Kidney (tissue), 14 donors: Measurements from ENCODE around the gene TOPAZ1. TPM values are rescaled to one million over a fixed set of nuclear protein-coding genes. Genes with fewer than 3 reads are reported as not detected.

Source experiments
- DNase-seq, 5 donors: peaks; one replicate each; pipeline ENCODE4 v3.0.0-alpha.2; 2013 to 2020
- FAIRE-seq: peaks from 2 replicates; lab custom pipeline; 2012; peaks lifted over from hg19 to GRCh38; lab: Jason Lieb, UNC
- H3K27ac ChIP-seq, 2 donors: one replicate each; pipeline ENCODE4 v1.7.0; 2013; ENCODE audit warnings: low read depth in 2 of 2, low read length in 2 of 2, inconsistent platforms in 1 of 2
- H3K27me3 ChIP-seq: one replicate; pipeline ENCODE4 v1.7.1; 2013; ENCODE audit warnings: low read length, inconsistent platforms; ENCODE audit not compliant: control insufficient read depth, insufficient read depth
- H3K36me3 ChIP-seq, 3 donors: one replicate each; pipeline versions ENCODE4 v1.7.0 to v1.7.1; 2013; ENCODE audit warnings: low read length in 3 of 3, control low read depth in 1 of 3, inconsistent platforms in 1 of 3; ENCODE audit not compliant: insufficient read depth in 3 of 3, control insufficient read depth in 2 of 3
- H3K4me1 ChIP-seq, 3 donors: one replicate each; pipeline versions ENCODE4 v1.7.0 to v1.7.1; 2013; ENCODE audit warnings: low read length in 3 of 3, inconsistent platforms in 1 of 3, low read depth in 1 of 3; ENCODE audit not compliant: control insufficient read depth in 2 of 3, insufficient read depth in 2 of 3
- H3K4me3 ChIP-seq, 3 donors: one replicate each; pipeline versions ENCODE4 v1.7.0 to v1.8.1; 2013; ENCODE audit warnings: low read length in 3 of 3, control low read depth in 1 of 3, inconsistent platforms in 1 of 3
- H3K9ac ChIP-seq, 3 donors: one replicate each; pipeline versions ENCODE4 v1.7.0 to v1.7.1; 2013; ENCODE audit warnings: low read length in 3 of 3, control low read depth in 1 of 3, inconsistent platforms in 1 of 3
- H3K9me3 ChIP-seq, 3 donors: one replicate each; pipeline versions ENCODE4 v1.7.0 to v1.7.1; 2013; ENCODE audit warnings: low read length in 3 of 3, control low read depth in 1 of 3, inconsistent platforms in 1 of 3; ENCODE audit not compliant: control insufficient read depth in 2 of 3, insufficient read depth in 1 of 3
- CTCF ChIP-seq: IDR thresholded peaks from 3 replicates; pipeline ENCODE4 v1.5.1; 2012; ENCODE audit warnings: mild to moderate bottlenecking, moderate library complexity, borderline replicate concordance; ENCODE audit not compliant: insufficient read depth; ENCODE audit errors: extremely low read depth
- intact Hi-C: fragments of 100-400 bp; cut with DNase I; formaldehyde crosslinking; loops from one replicate; pipeline ENCODE4 v1.11.1; 2022
- polyA plus RNA-seq: library from polyadenylated mRNA; stranded (reverse); fragments of 350-450 nt; fragmentation: Illumina TruSeq; extraction: RNeasy Lipid Tissue Mini Kit (QIAGEN cat#74804); gene quantifications from one replicate; pipeline ENCODE4 v1.2.3, GENCODE V29; 2014; ENCODE audit warnings: low read depth, low replicate concordance; ENCODE audit not compliant: insufficient read depth
- total RNA-seq: library from RNA; stranded (reverse); fragmentation: NEBNext Ultra II Directional; extraction: Animal tissue kit (Norgen Biotek cat#: 25700); gene quantifications from one replicate; pipeline ENCODE4 v1.2.1, GENCODE V29; 2021
- donor health status: control.
- donor health status: control.
- donor health status: control.
- donor health status: control.
- donor health status: control.
- donor health status: DM: yes; HTN: yes; CAD: no.
- donor health status: Normal renal cell carcinoma (clear cell type).

TOPAZ1 gene
- total and polyA plus RNA-seq, 2 donors from 2014 or later: not detected

- FAIRE-seq (no peak), DNase-seq (peak in 3 of 5 donors; percentile 50 to 63 (median 54))
- H3K4me1 ChIP-seq: peaks cover 8 to 10% (median 9%) of the 10 kb centered on the region in 3 donors
- no peak overlapping the region for H3K9ac ChIP-seq
- no peaks in the 10 kb centered on the region for H3K36me3 ChIP-seq
- H3K27me3 ChIP-seq: no peaks in the 10 kb centered on the region
- no peak for TF ChIP-seq CTCF
- H3K4me3 ChIP-seq: no peak overlapping the region
- intact Hi-C loops: no loop called here
- H3K9me3 ChIP-seq: no peaks in the 10 kb centered on the region
- H3K27ac ChIP-seq: peak overlapping the region; percentile 3 to 73
These were observed 117.6 kb downstream of the TOPAZ1 start for GRCh38 chr3:44359146-44359751.

GRCh38 chr3:44363591-44363990 lies 121.9 kb downstream of the TOPAZ1 start:
- no peak for TF ChIP-seq CTCF
- Histone ChIP-seq H3K27ac (peak overlapping the region in 1 of 2 donors; percentile 54), H3K4me3 (no peak overlapping the region), H3K9me3 (no peaks in the 10 kb centered on the region), H3K9ac (no peak overlapping the region), H3K36me3 (peaks cover 0 to 4% (median 0%) of the 10 kb centered on the region in 3 donors), H3K4me1 (peaks cover 7 to 10% (median 8%) of the 10 kb centered on the region in 3 donors), H3K27me3 (no peaks in the 10 kb centered on the region)
- intact Hi-C loops: no loop called here
- FAIRE-seq (peak; percentile 94), DNase-seq (peak in 3 of 5 donors; percentile 27 to 62 (median 60))

- Histone ChIP-seq H3K4me1 (peaks cover 0 to 3% (median 0%) of the 10 kb centered on the region in 3 donors), H3K9ac (no peak overlapping the region), H3K27me3 (no peaks in the 10 kb centered on the region), H3K27ac (no peak overlapping the region), H3K9me3 (no peaks in the 10 kb centered on the region), H3K36me3 (peaks cover 0 to 4% (median 0%) of the 10 kb centered on the region in 3 donors), H3K4me3 (no peak overlapping the region)
- no peak for TF ChIP-seq CTCF
- FAIRE-seq (no peak), DNase-seq (no peak)
- intact Hi-C loops: no loop called here
These were observed 124.3 kb downstream of the TOPAZ1 start for GRCh38 chr3:44365952-44366351.
